HCT116 (cell line): ENCODE data around the gene CATSPERZ. TPM values are rescaled to one million over a fixed set of nuclear protein-coding genes. Genes with fewer than 3 reads are reported as not detected.

ENCODE experiments used
- ATAC-seq: fragments of 200-7000 bp; cut with Tn5 transposase; 2 replicates; pipeline ENCODE4 v1.9.1; 2020; ENCODE audit warnings: mild to moderate bottlenecking, moderate library complexity
- BruUV-seq: library from RNA; stranded (reverse); fragments of 400-500 nt; replicated peaks from 2 replicates; lab custom pipeline; 2021; lab: Mats Ljungman, UMichigan
- CTCF ChIA-PET: fragments of 300-600 bp; sonication (Branson Sonifier 250); formaldehyde crosslinking; loops from one replicate; lab custom pipeline; 2021; ENCODE audit warnings: antibody characterized with exemption; lab: Charles Lee
- POLR2A ChIA-PET: fragments of 300-600, 350-600 bp; sonication (Branson Sonifier 250); formaldehyde crosslinking; loops from one replicate; lab custom pipeline; 2021; ENCODE audit warnings: antibody characterized with exemption; lab: Charles Lee
- RAD21 ChIA-PET, 2 experiments: fragments of 300-600 bp; sonication (Branson Sonifier 250); formaldehyde crosslinking; loops; one replicate each; lab custom pipeline; 2023; ENCODE audit warnings: low total read pairs in 2 of 2; ENCODE audit not compliant: uncharacterized antibody in 2 of 2, unreplicated experiment in 2 of 2, low non-redundant PET in 1 of 2; lab: Charles Lee
- DNase-seq: peaks from one replicate; pipeline ENCODE4 v3.0.0-alpha.2; 2010; ENCODE audit warnings: low read depth, low spot score
- H2AFZ ChIP-seq: fragments of 200-600 bp; shearing (Covaris generic), sonication (generic); 2 replicates; pipeline ENCODE4 v1.6.1; 2017; ENCODE audit warnings: low read depth, mixed run types, mixed read lengths, antibody characterized with exemption, low read length; ENCODE audit not compliant: poor library complexity, severe bottlenecking
- H3K27ac ChIP-seq: 2 replicates; pipeline ENCODE4 v1.5.1; 2012; ENCODE audit warnings: low read depth, low read length
- H3K27me3 ChIP-seq: fragments of 200-600 bp; sonication (generic); 2 replicates; pipeline ENCODE4 v1.6.1; 2016; ENCODE audit warnings: mixed run types, low read length, mixed read lengths; ENCODE audit not compliant: insufficient read depth
- H3K36me3 ChIP-seq, 2 experiments: fragments of 200-500 bp in 1 of 2; fragments of 200-600 bp in 1 of 2; sonication (Bioruptor generic) in 1 of 2; sonication (generic) in 1 of 2; 2 replicates each; pipeline versions ENCODE4 v1.5.1 to v1.6.1; 2014 to 2016; ENCODE audit warnings: low read length in 2 of 2, inconsistent platforms in 1 of 2, mixed read lengths in 1 of 2, mixed run types in 1 of 2; ENCODE audit not compliant: insufficient read depth in 2 of 2, control insufficient read depth in 1 of 2
- H3K4me1 ChIP-seq, 2 experiments: fragments of 200-600 bp in 1 of 2; sonication (generic) in 1 of 2; 2 replicates each; pipeline versions ENCODE4 v1.5.1 to v1.6.1; 2012 to 2017; ENCODE audit warnings: low read length in 2 of 2, inconsistent platforms in 1 of 2, mild to moderate bottlenecking in 1 of 2, mixed read lengths in 1 of 2, mixed run types in 1 of 2, moderate library complexity in 1 of 2; ENCODE audit not compliant: insufficient read depth in 2 of 2, control insufficient read depth in 1 of 2
- H3K4me2 ChIP-seq: fragments of 200-600 bp; sonication (generic); 2 replicates; pipeline ENCODE4 v1.6.1; 2017; ENCODE audit warnings: mixed run types, low read length, mixed read lengths
- H3K4me3 ChIP-seq, 2 experiments: fragments of 200-600 bp in 1 of 2; sonication (generic) in 1 of 2; replicated peaks in 1 of 2; 2 replicates each; pipeline ENCODE4 v1.5.1; 2011 to 2016; ENCODE audit warnings: low read length in 2 of 2, control low read depth in 1 of 2, low read depth in 1 of 2, mild to moderate bottlenecking in 1 of 2, mixed read lengths in 1 of 2, mixed run types in 1 of 2
- H3K79me2 ChIP-seq: fragments of 200-600 bp; sonication (generic); 2 replicates; pipeline ENCODE4 v1.6.1; 2017; ENCODE audit warnings: mild to moderate bottlenecking, mixed run types, low read length, moderate library complexity, mixed read lengths; ENCODE audit not compliant: insufficient read depth
- H3K9ac ChIP-seq: fragments of 200-600 bp; sonication (generic); 2 replicates; pipeline ENCODE4 v1.6.1; 2016; ENCODE audit warnings: low read length, mixed read lengths
- H3K9me2 ChIP-seq: fragments of 200-600 bp; sonication (generic), shearing (Covaris generic); 2 replicates; pipeline ENCODE4 v1.6.1; 2017; ENCODE audit warnings: mixed run types, mild to moderate bottlenecking, moderate library complexity; ENCODE audit not compliant: insufficient read depth
- H3K9me3 ChIP-seq, 2 experiments: fragments of 200-500 bp in 1 of 2; fragments of 200-600 bp in 1 of 2; sonication (Bioruptor generic) in 1 of 2; sonication (generic) in 1 of 2; 2 replicates each; pipeline ENCODE4 v1.6.1; 2014 to 2017; ENCODE audit warnings: low read length in 2 of 2, mixed read lengths in 2 of 2, inconsistent platforms in 1 of 2, low read depth in 1 of 2, mild to moderate bottlenecking in 1 of 2, mixed run types in 1 of 2, moderate library complexity in 1 of 2; ENCODE audit not compliant: control insufficient read depth in 1 of 2, insufficient read depth in 1 of 2
- H4K20me1 ChIP-seq: fragments of 200-600 bp; sonication (generic), shearing (Covaris generic); 2 replicates; pipeline ENCODE4 v1.6.1; 2017; ENCODE audit warnings: mixed run types, mild to moderate bottlenecking, moderate library complexity; ENCODE audit not compliant: insufficient read depth
- CTCF ChIP-seq, 3 experiments: fragments of 200-600 bp in 1 of 3; sonication (generic) in 1 of 3; IDR thresholded peaks in 2 of 3; conservative IDR thresholded peaks in 1 of 3; 2 replicates each; pipeline ENCODE4 v1.5.1; 2012 to 2017; ENCODE audit warnings: low read depth in 2 of 3, low read length in 2 of 3, antibody characterized with exemption in 1 of 3, borderline replicate concordance in 1 of 3, control low read depth in 1 of 3, mild to moderate bottlenecking in 1 of 3, mixed read lengths in 1 of 3, mixed run types in 1 of 3, moderate library complexity in 1 of 3; ENCODE audit not compliant: insufficient read depth in 1 of 3
- EZH2phosphoT487 ChIP-seq: fragments of 200-600 bp; IDR thresholded peaks from 2 replicates; pipeline ENCODE4 v1.6.1; 2018; ENCODE audit warnings: antibody characterized with exemption, borderline replicate concordance
- JUND ChIP-seq: IDR thresholded peaks from 2 replicates; pipeline ENCODE4 v1.6.1; 2012
- POLR2A ChIP-seq: IDR thresholded peaks from 2 replicates; pipeline ENCODE4 v1.7.0; 2011; ENCODE audit warnings: borderline replicate concordance; ENCODE audit not compliant: insufficient read depth, insufficient read length; ENCODE audit errors: extremely low read depth
- POLR2AphosphoS5 ChIP-seq: IDR thresholded peaks from 2 replicates; pipeline ENCODE4 v1.6.1; 2011; ENCODE audit warnings: mild to moderate bottlenecking, low read depth, low read length, moderate library complexity
- RAD21 ChIP-seq: IDR thresholded peaks from 2 replicates; pipeline ENCODE4 v1.6.1; 2012; ENCODE audit warnings: low read depth, mild to moderate bottlenecking
- TCF7L2 ChIP-seq: IDR thresholded peaks from 2 replicates; pipeline ENCODE4 v1.7.0; 2011; ENCODE audit warnings: borderline replicate concordance, inconsistent platforms; ENCODE audit not compliant: insufficient read depth, insufficient read length; ENCODE audit errors: extremely low read depth
- ZBTB33 ChIP-seq: IDR thresholded peaks from 2 replicates; pipeline ENCODE4 v1.6.1; 2011; ENCODE audit warnings: mild to moderate bottlenecking, low read length, moderate library complexity; ENCODE audit not compliant: insufficient replicate concordance; ENCODE audit errors: extremely low read depth
- ZFX ChIP-seq: fragments of 450-650 bp; IDR thresholded peaks from 2 replicates; pipeline ENCODE4 v1.6.1; 2017
- intact Hi-C: fragments of 100-400 bp; cut with micrococcal nuclease; formaldehyde crosslinking; loops from 2 replicates; pipeline ENCODE4 v1.10.0; 2022
- total RNA-seq: library from RNA; stranded (reverse); gene quantifications from one replicate; pipeline ENCODE4 v1.2.1, GENCODE V29; 2021; ENCODE audit not compliant: unreplicated experiment

Gene CATSPERZ
- total RNA-seq, 1 experiment from 2014 or later = 1.7 TPM

GRCh38 chr11:64331569-64332371 is 31.6 kb downstream of the CATSPERZ start:
- ChIA-PET RAD21 (interaction anchor here (0.6 to 1.8 kb wide), 10 partner anchors 8 to 321 kb away, joined by 3 to 14 read pairs (median 4); partner anchors contain the start of genes PRDX5 (in 2 of the 2) and TRMT112 (in 1 of the 2)), CTCF (interaction anchor here (0.6 to 3.9 kb wide), 13 partner anchors 9 to 127 kb away, joined by 3 to 46 read pairs (median 5); partner anchors contain the start of genes BAD, CCDC88B, ESRRA and FKBP2), POLR2A (interaction anchor here (0.6 to 5.9 kb wide), 15 partner anchors 8 to 1490 kb away, joined by 3 to 77 read pairs (median 4); partner anchors contain the start of genes PRDX5, STIP1 and TRMT112)
- ATAC-seq (peak; percentile 74), DNase-seq (peak; percentile 83)
- H3K27ac ChIP-seq = peak overlapping the region; percentile 68
- H3K9me3 ChIP-seq = no peaks in the 10 kb centered on the region
- peak overlapping the region; percentile 62 for H3K9ac ChIP-seq
- H3K4me3 ChIP-seq = peak overlapping the region; percentile 19 to 37
- H3K9me2 ChIP-seq = no peaks in the 10 kb centered on the region
- intact Hi-C loops = loop anchor here (1.0 kb wide), 1 partner anchor 14 kb away; the partner anchor contains the start of gene TRMT112
- no peaks in the 10 kb centered on the region for H3K27me3 ChIP-seq
- TF ChIP-seq TCF7L2 (peak; percentile 54), RAD21 (no peak), ZBTB33 (no peak), POLR2A (peak; percentile 43), EZH2phosphoT487 (no peak), POLR2AphosphoS5 (peak; percentile 66), ZFX (peak; percentile 45; the same call in 1 of the 2 replicates), JUND (no peak), CTCF (IDR thresholded peaks at IDR 0.05 in 2 of 3, conservative IDR thresholded peaks at IDR 0.05 in 1 of 3; ENCODE audit: borderline replicate concordance in 1 of 3, insufficient read depth in 1 of 3, low read depth in 2 of 3, low read length in 2 of 3) (peak in 2 of 3 experiments; percentile 74 to 89; a peak in 4 of 6 replicates)
- no peaks in the 10 kb centered on the region for H4K20me1 ChIP-seq
- peaks cover 29 to 53% of the 10 kb centered on the region in 2 experiments for H3K4me1 ChIP-seq
- peak overlapping the region; percentile 38 for H2AFZ ChIP-seq
- H3K36me3 ChIP-seq = no peaks in the 10 kb centered on the region
- H3K4me2 ChIP-seq = peak overlapping the region; percentile 78
- no peaks in the 10 kb centered on the region for H3K79me2 ChIP-seq
- BruUV-seq = no TSS peak
